Vagina (tissue), 2 donors: Measurements from ENCODE around the gene ECE1. TPM values are rescaled to one million over a fixed set of nuclear protein-coding genes. Genes with fewer than 3 reads are reported as not detected.

Experiments
- DNase-seq, 2 donors: peaks; one replicate each; pipeline ENCODE4 v3.0.0-alpha.2; 2017; ENCODE audit errors: extremely low spot score in 2 of 2
- H3K27ac ChIP-seq: fragments of 200-600 bp; sonication (generic); one replicate; pipeline ENCODE4 v1.5.1; 2019
- H3K27me3 ChIP-seq: fragments of 200-600 bp; sonication (generic); one replicate; pipeline ENCODE4 v1.5.1; 2019
- H3K36me3 ChIP-seq, 2 donors: fragments of 200-600 bp; sonication (generic); one replicate each; pipeline ENCODE4 v1.5.1; 2017 to 2019
- H3K4me1 ChIP-seq: fragments of 200-600 bp; sonication (generic); one replicate; pipeline ENCODE4 v1.5.1; 2019
- H3K4me3 ChIP-seq, 2 donors: fragments of 200-600 bp; sonication (generic); 1 replicate in 1 of 2; 2 replicates in 1 of 2; pipeline ENCODE4 v1.5.1; 2016 to 2019
- H3K9me3 ChIP-seq: fragments of 200-600 bp; sonication (generic); one replicate; pipeline ENCODE4 v1.5.1; 2019
- CTCF ChIP-seq, 3 experiments: fragments of 450-650 bp in 2 of 3; fragments of 200-600 bp in 1 of 3; sonication (generic) in 1 of 3; IDR thresholded peaks; one replicate each; pipeline ENCODE4 v1.5.1; 2017 to 2019; ENCODE audit warnings: antibody characterized with exemption in 3 of 3, mild to moderate bottlenecking in 2 of 3, moderate library complexity in 2 of 3
- POLR2A ChIP-seq, 2 donors: fragments of 450-650 bp; IDR thresholded peaks; one replicate each; pipeline ENCODE4 v1.6.1; 2017; ENCODE audit warnings: antibody characterized with exemption in 2 of 2, mild to moderate bottlenecking in 2 of 2, moderate library complexity in 2 of 2
- POLR2AphosphoS5 ChIP-seq, 2 donors: sonication (generic); formaldehyde crosslinking; IDR thresholded peaks; one replicate each; pipeline ENCODE4 v1.9.0; 2017; ENCODE audit warnings: antibody characterized with exemption in 2 of 2, mild to moderate bottlenecking in 2 of 2, low read depth in 1 of 2; ENCODE audit not compliant: insufficient read depth in 1 of 2
- intact Hi-C: fragments of 100-400 bp; cut with DNase I; formaldehyde crosslinking; loops from one replicate; pipeline ENCODE4 v1.15.1; 2023
- total RNA-seq: library from RNA; depleted of rRNA; stranded (reverse); fragments of >200 nt; gene quantifications from one replicate; pipeline ENCODE4 v1.2.3, GENCODE V29; 2016

Gene ECE1
- total RNA-seq, 1 donor from 2014 or later = 93.8 TPM

- DNase-seq = no peak
- no peaks in the 10 kb centered on the region for H3K27me3 ChIP-seq
- peaks cover 99% of the 10 kb centered on the region for H3K4me1 ChIP-seq
These were observed 23.1 kb upstream of the ECE1 start for GRCh38 chr1:21313203-21313885.

GRCh38 chr1:21312407-21312992 is 22.2 kb upstream of the ECE1 start:
- Histone ChIP-seq H3K36me3 (no peaks in the 10 kb centered on the region), H3K9me3 (no peaks in the 10 kb centered on the region), H3K4me3 (no peak overlapping the region), H3K4me1 (peaks cover 99% of the 10 kb centered on the region), H3K27me3 (no peaks in the 10 kb centered on the region), H3K27ac (peak overlapping the region; percentile 86)
- no peak for TF ChIP-seq POLR2AphosphoS5 (IDR thresholded peaks at IDR 0.05; ENCODE audit: insufficient read depth in 1 of 2, low read depth in 1 of 2)
- TF ChIP-seq CTCF (IDR thresholded peaks at IDR 0.05) = no peak
- no peak for TF ChIP-seq POLR2A (IDR thresholded peaks at IDR 0.05)
- DNase-seq = no peak
- intact Hi-C loops = no loop called here

More at GRCh38 chr1:21313203-21313885, 23.1 kb upstream of the ECE1 start:
- intact Hi-C loops = no loop called here
- Histone ChIP-seq H3K9me3 (no peaks in the 10 kb centered on the region), H3K27ac (peak overlapping the region; percentile 86), H3K4me3 (no peak overlapping the region), H3K36me3 (no peaks in the 10 kb centered on the region)
- TF ChIP-seq CTCF (IDR thresholded peaks at IDR 0.05) = no peak
- no peak for TF ChIP-seq POLR2A (IDR thresholded peaks at IDR 0.05)
- TF ChIP-seq POLR2AphosphoS5 (IDR thresholded peaks at IDR 0.05; ENCODE audit: insufficient read depth in 1 of 2, low read depth in 1 of 2) = peak in 1 of 2 donors; percentile 69

GRCh38 chr1:21311016-21311415 is 20.8 kb upstream of the ECE1 start:
- Histone ChIP-seq H3K9me3 (no peaks in the 10 kb centered on the region), H3K36me3 (no peaks in the 10 kb centered on the region), H3K27ac (peak overlapping the region; percentile 86), H3K27me3 (no peaks in the 10 kb centered on the region), H3K4me3 (no peak overlapping the region), H3K4me1 (peaks cover 100% of the 10 kb centered on the region)
- TF ChIP-seq CTCF (IDR thresholded peaks at IDR 0.05) = no peak
- TF ChIP-seq POLR2A (IDR thresholded peaks at IDR 0.05) = no peak
- no peak for TF ChIP-seq POLR2AphosphoS5 (IDR thresholded peaks at IDR 0.05; ENCODE audit: insufficient read depth in 1 of 2, low read depth in 1 of 2)
- intact Hi-C loops = no loop called here
- DNase-seq = no peak

- TF ChIP-seq CTCF (IDR thresholded peaks at IDR 0.05) (no peak), POLR2A (IDR thresholded peaks at IDR 0.05) (no peak), POLR2AphosphoS5 (IDR thresholded peaks at IDR 0.05; ENCODE audit: insufficient read depth in 1 of 2, low read depth in 1 of 2) (no peak)
- Histone ChIP-seq H3K9me3 (no peaks in the 10 kb centered on the region), H3K27me3 (no peaks in the 10 kb centered on the region), H3K36me3 (no peaks in the 10 kb centered on the region), H3K4me3 (no peak overlapping the region), H3K4me1 (peaks cover 90% of the 10 kb centered on the region), H3K27ac (peak overlapping the region; percentile 86)
- DNase-seq = no peak
- intact Hi-C loops = loop anchor here (2.0 kb wide), 1 partner anchor 54 kb away; no protein-coding TSS in a partner anchor
These were observed 18.8 kb upstream of the ECE1 start for GRCh38 chr1:21308847-21309652.
